Kidney glomerular epithelial cell (primary cell): Measurements from ENCODE around the gene MRTFA.
"Not testable (repeated sequence)": the region's sequence is repeated elsewhere in the genome, so short reads cannot be mapped to it uniquely, and the experiment has no call there.

Experiments used
- DNase-seq: peaks from one replicate; lab custom pipeline; 2025; lab: John Stamatoyannopoulos, UW

The MRTFA gene

GRCh38 chr22:40394607-40395006, 241.9 kb downstream of the MRTFA start:
- DNase-seq = no peak

- DNase-seq = no peak
Measured at GRCh38 chr22:40392618-40393017, 243.9 kb downstream of the MRTFA start.

- no peak for DNase-seq
Measured at GRCh38 chr22:40391417-40391816, 245.1 kb downstream of the MRTFA start.

- no peak for DNase-seq
Measured at GRCh38 chr22:40388231-40388630, 248.3 kb downstream of the MRTFA start.

DNA sequence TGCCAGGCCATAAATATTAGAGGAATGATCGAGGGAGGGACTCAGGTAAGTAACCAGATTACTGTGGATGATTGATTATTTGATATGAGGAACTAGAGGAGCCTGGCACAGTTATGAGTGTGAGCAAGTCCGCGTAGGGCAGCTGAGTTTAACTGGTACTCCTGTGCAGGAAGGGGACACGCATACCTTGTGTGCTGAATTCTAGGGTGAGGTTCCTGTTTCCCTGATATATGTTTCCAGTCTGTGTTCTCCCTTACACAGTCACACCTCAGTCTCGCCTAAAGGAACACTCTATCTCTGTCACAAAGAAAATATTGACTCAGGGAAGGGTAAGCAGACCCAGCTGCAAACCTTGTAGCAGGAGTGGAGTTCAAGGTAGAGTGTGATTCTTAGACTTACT, 248.8 kb downstream of the MRTFA start:
- DNase-seq = no peak

GRCh38 chr22:40385036-40385782, 251.3 kb downstream of the MRTFA start:
- no peak for DNase-seq

DNA sequence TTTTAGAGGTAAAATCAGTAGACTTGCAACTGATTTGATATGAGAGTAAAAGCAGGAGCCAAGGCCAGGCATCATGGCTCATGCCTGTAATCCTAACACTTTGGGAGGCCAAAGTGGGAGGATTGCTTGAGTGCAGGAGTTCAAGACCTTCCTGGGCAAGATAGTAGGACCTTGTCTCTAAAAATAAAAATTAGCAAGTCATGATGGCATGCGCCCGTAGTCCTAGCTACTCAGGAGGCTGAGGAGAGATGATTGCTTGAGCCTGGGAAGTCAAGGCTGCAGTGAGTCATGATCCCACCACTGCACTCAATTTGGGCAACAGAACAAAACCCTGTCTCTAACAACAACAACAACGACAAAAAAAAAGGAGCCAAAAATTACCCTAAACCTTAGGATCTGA, 252.6 kb downstream of the MRTFA start:
- no peak for DNase-seq

DNA sequence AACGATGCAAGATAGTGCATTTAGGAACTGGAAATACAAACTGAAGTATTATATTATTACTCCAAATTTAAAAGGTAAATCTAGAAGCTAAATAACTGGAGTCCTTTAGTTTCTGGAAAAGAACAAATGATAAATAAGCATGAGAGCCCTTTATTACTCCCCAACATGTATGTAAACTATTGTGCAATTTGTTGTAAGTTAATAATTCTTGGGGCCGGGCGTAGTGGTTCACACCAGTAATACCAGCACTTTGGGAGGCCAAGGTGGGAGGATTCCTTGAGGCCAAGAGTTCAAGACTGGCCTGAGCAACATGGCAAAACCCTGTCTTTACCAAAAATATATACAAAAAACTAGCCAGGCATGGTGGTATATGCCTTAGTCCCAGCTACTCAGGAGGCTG, 255.1 kb downstream of the MRTFA start:
- no peak for DNase-seq

DNA sequence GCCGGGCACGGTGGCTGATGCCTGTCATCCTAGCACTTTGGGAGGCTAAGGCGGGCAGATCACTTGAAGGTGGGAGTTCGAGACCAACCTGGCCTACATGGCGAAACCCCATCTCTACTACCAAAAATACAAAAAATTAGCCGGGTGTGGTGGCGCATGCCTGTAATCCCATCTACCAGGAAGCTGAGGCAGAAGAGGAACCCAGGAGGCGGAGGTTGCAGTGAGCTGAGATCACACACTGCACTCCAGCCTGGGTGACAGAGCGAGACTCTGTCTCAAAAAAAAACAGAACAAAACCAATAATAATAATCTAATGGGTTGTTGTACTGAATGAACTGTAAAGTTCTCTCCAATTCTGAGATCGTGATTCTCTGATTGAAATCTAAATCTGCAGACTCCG, 258.1 kb downstream of the MRTFA start:
- DNase-seq = not testable (repeated sequence)

- DNase-seq = no peak
Measured at GRCh38 chr22:40377931-40378330, 258.6 kb downstream of the MRTFA start.

GRCh38 chr22:40376149-40376548, 260.4 kb downstream of the MRTFA start:
- DNase-seq = no peak

GRCh38 chr22:40374567-40374966, 262.0 kb downstream of the MRTFA start:
- DNase-seq = no peak

DNA sequence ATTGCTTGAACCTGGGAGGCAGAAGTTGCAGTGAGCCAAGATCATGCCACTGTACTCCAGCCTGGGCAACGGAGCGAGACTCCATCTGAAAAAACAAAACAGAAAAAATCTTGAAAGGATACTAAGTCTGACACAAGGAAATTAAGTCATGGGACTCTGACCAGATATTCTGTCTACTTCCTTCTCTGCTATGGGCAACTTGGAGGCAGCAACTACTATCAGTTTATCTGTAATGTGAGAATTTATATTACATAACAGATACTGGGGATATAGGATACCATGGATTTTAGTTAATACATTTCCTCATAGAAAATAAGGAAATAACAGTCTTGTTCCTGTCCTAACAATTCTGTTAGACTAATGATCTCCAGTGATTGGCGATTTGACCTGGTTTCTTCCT, 267.7 kb downstream of the MRTFA start:
- DNase-seq = no peak

GRCh38 chr22:40368016-40368415, 268.5 kb downstream of the MRTFA start:
- no peak for DNase-seq

- DNase-seq = no peak
Measured at GRCh38 chr22:40367342-40367741, 269.2 kb downstream of the MRTFA start.

DNA sequence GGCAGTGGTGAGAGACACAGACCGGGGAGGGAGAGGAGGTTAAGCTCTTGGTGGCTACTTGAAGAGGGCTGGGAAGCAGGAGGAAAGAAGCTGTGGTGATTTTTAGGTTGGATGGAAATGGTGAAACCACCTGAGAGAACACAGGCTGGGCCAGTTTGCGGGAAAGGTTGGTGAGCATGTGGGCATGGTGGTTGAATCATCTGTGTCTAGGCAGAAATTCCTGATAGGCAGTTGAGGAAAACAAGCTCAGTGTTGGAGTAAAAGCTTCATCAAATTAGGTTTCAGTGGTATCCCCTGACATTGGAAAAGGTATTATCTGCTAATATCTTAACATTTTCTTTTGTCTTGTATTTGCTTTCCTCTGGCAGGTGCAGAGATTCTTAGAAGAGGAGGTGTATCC, 270.5 kb downstream of the MRTFA start:
- DNase-seq = no peak

DNA sequence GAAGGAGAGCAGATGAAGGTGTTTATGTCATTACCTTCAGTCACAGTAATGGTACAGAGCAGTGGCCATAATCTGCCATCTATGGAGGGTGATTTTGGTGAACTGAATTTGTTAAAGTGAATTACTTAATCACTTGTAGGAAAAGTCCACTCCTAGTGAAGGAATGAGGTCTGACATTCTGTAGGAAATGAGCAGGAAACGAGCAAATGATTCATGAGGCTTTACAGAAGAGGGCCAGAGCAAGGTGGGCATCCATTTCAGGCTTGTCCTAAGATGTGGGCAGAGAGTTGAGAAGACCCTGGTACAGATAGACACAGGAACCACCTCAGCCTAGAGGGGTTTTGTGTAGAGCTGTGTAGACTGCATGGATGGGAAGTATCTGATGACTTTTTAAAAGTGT, 272.1 kb downstream of the MRTFA start:
- no peak for DNase-seq

- no peak for DNase-seq
Measured at GRCh38 chr22:40363059-40363458, 273.5 kb downstream of the MRTFA start.

- DNase-seq = no peak
Measured at GRCh38 chr22:40361100-40361499, 275.4 kb downstream of the MRTFA start.
